ENCODE measurements around the gene CST7.
"Not testable (repeated sequence)": the region's sequence is repeated elsewhere in the genome, so short reads cannot be mapped to it uniquely, and the experiment has no call there.

Gene CST7

GRCh38 chr20:24987873-24988835 lies 39.1 kb downstream of the CST7 start:
- no peak for DNase-seq

- no peak for DNase-seq
These were observed 40.1 kb downstream of the CST7 start for GRCh38 chr20:24989162-24989561.

GRCh38 chr20:24990810-24991252 lies 41.8 kb downstream of the CST7 start:
- no peak for DNase-seq

- DNase-seq = no peak
These were observed 42.9 kb downstream of the CST7 start for GRCh38 chr20:24991897-24992486.

- peak; percentile 43 to 76 for DNase-seq
These were observed 43.6 kb downstream of the CST7 start, which contains the start of gene APMAP for GRCh38 chr20:24992487-24993205. APMAP (minus strand) TSS chr20:24992751; CDS start chr20:24992688, 63 bp downstream.

- DNase-seq = peak in 1 of 2 experiments; percentile 26
These were observed 44.5 kb downstream of the CST7 start for GRCh38 chr20:24993337-24994185.

GRCh38 chr20:24994186-24994465 lies 45.1 kb downstream of the CST7 start:
- DNase-seq = no peak

- peak; percentile 25 to 75 for DNase-seq
These were observed 45.6 kb downstream of the CST7 start for GRCh38 chr20:24994470-24995368.

- DNase-seq = no peak
These were observed 46.8 kb downstream of the CST7 start for GRCh38 chr20:24995741-24996448.

GRCh38 chr20:24996449-24997377 lies 47.6 kb downstream of the CST7 start:
- DNase-seq = no peak

GRCh38 chr20:24998121-24998520 lies 49.1 kb downstream of the CST7 start:
- DNase-seq = no peak

GRCh38 chr20:24998631-24999445 lies 49.8 kb downstream of the CST7 start:
- no peak for DNase-seq

- DNase-seq = no peak
These were observed 50.5 kb downstream of the CST7 start for GRCh38 chr20:24999568-24999967.

GRCh38 chr20:25000268-25000801 lies 51.3 kb downstream of the CST7 start:
- no peak for DNase-seq

- not testable (repeated sequence) for DNase-seq
These were observed 52.3 kb downstream of the CST7 start for GRCh38 chr20:25001323-25001722.

GRCh38 chr20:25003002-25003401 lies 53.9 kb downstream of the CST7 start:
- DNase-seq = no peak

GRCh38 chr20:25005220-25005619 lies 56.2 kb downstream of the CST7 start:
- DNase-seq = peak; percentile 12 to 69

- no peak for DNase-seq
These were observed 56.6 kb downstream of the CST7 start for GRCh38 chr20:25005661-25006060.

Measured in cerebellar nuclear complex (tissue), 1 donor.